Right lobe of liver (tissue), 4 donors: Measurements from ENCODE around the gene RCBTB2.

Source experiments
- CTCF ChIP-seq, 4 donors: fragments of 200-600 bp in 3 of 4; fragments of 450-650 bp in 1 of 4; IDR thresholded peaks; one replicate each; pipeline versions ENCODE4 v1.5.1 to v1.8.0; 2016 to 2022; ENCODE audit warnings: antibody characterized with exemption in 4 of 4, mild to moderate bottlenecking in 2 of 4
- POLR2A ChIP-seq: fragments of 450-650 bp; IDR thresholded peaks from one replicate; pipeline ENCODE4 v1.6.1; 2017; ENCODE audit warnings: antibody characterized with exemption, mild to moderate bottlenecking
- donor health status: DM: no; HTN: no; CAD: no.
- donor health status: DM: no; HTN: no; CAD: no.
- donor health status: DM: no; HTN: yes; CAD: no.

GRCh38 chr13:48533961-48534600 lies 1.2 kb upstream of the RCBTB2 start:
- no peak for TF ChIP-seq CTCF (IDR thresholded peaks at IDR 0.05)
- TF ChIP-seq POLR2A = no peak
